Activated CD8-positive, alpha-beta memory T cell treated with anti-CD3 and anti-CD28 coated beads, Interleukin-2, amount 50 U/mL, for 4 hours (primary cell): ENCODE results near the gene SH3TC2.

ENCODE experiments used
- DNase-seq: peaks from one replicate; pipeline ENCODE4 v3.0.0-alpha.2; 2020

Gene SH3TC2

DNA sequence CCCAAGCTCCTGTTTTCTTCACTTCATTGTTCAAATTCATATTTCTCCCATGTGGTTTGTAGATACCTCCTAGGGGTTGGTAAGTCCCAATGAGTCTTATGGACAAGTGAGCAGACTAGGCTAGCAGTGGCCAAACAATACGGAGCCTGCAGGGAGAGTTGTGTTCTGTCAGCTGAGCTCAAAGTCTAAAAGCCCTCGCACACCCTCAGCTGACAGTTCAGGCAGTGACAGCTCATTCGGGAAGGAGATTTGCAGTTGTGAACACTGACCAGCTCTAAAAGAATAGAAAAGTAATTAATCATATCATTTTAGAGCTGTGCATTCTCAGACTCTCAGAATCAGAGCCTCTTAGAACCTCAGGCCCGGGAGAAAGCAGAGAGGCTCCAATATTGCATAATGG lies 95.1 kb downstream of the SH3TC2 start:
- no peak for DNase-seq

DNA sequence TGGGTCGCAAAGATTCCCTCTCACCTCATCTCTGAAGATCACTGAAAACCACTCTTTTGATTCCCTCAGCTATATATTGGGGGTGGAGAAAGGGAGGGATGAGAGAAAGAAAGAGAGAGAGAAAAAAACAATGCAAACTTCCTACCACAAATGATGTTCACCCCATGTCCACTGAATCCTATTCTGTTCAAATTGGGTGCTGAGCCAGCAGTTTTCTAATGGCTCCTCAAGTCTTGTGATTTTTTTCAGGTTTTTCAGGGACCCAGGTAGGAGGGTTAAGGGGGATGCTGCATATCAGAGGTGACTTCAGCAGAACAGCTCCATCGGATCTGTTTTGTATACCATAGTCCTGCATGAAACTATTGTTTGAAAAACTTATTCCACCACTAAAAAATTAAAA lies 95.9 kb downstream of the SH3TC2 start:
- DNase-seq, result no peak

DNA sequence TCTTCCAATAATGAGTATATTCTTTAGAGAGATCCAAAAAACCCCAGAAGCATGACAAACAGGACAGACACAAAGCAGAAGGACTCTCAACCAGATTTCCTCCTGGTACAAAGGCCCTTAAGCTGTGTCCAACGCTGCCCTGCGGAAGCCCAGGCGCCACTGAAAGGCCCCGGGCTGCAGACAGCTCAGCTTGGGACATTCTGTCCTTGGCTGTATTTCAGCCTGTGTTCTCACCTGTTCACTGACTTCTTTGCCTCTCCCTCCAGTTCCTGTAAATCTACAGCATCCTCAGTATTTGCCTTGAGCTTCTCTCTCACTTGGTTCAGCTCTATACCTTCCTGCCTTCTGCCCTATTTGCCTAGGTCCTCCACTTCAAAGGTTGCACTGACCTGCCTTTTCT lies 96.5 kb downstream of the SH3TC2 start:
- DNase-seq, result no peak

DNA sequence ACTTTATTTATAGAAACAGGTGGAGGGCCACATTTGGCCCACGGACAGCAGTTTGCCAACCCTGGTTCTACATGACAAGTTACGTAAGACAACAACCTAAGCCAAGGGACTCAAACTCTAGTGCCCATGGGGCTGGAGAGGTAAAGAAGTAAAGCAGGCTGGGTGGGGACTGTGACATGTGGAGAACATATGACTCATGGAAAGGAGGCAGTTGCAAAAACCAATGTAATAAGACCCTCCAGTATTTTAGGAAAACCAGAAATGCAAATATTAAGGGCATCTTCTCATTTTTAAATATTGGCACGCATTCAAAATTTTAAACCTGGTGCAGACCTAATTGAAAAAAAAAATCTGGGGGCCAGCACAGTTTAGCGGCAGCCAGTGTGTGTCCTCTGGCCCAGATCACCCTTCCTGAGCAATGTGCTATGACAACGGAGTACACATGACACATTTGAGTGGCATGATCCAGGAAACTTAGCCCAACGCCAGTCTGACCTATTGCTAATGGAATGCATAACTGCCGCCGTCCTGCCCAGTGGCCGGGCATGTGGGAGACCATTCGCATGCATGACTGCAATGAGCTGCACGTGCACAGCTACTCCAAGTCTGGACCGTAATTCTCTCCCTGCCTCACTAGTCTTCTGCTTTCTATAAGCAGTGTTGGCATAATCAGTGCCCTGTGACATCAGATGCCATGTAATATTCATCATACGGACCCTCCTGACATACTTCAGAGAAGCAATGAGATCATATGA lies 97.2 kb downstream of the SH3TC2 start:
- DNase-seq, result no peak

DNA sequence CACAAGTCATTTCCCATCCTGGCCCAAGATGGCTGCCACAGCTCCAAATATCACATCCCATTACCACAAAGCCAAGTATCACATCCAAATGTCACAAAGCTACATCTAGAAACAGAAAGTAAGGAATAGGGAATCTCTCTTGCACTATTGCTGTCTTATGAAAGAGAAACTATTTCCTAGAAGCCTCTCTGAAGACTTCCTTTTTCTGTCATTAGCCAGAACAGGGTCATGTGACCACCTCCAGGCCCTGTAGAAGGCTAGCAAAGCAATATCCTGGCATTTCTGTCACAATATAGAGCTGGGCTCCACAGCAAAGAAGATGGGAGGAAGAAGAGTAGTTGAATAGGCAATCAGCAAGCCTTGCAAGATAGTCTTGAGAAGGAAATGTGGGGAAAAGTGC lies 99.2 kb downstream of the SH3TC2 start:
- DNase-seq, result no peak

DNA sequence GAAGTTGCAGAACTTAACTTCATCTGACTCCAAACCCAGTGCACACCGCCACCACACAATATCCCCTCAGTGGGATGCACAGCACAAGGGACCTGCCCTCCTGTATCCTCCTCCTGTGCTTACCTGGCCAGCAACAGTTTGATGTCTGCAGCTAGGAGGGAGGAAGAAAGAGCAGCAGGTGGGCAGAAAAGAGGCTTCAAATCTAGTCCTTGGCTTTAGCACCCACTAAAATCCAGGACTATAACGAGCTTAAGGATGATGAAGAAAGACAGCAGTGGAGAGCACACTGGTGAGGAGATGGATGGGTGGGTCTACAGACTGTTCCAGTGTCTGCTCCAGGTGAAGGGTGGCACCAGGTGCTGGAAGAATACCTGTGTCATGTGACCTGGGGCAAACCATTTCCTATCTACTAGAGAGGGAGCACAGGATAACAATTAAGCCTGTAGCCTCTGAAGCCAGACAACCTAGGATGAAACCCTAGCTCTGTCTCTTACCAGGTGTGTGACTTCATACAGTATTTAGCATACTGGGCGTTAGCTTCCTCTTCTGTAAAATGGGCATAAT lies 100.0 kb downstream of the SH3TC2 start:
- DNase-seq, result no peak

DNA sequence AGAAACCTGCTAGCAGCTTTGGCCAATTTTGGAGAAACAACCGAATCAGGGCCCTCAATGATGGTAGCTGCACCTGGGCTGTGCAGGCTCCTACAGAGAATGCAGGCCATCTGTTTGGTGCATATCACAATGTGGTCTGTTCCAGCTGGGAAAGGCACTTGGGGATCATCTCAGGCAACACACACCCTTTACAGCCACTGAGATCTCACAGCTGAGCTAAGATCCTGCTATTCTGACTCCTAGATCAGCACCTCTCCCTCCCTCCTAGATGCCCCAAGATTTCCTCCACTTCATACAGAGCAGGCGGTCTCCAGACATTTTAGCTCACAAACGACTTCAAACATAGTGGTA lies 100.7 kb downstream of the SH3TC2 start:
- DNase-seq, result no peak

DNA sequence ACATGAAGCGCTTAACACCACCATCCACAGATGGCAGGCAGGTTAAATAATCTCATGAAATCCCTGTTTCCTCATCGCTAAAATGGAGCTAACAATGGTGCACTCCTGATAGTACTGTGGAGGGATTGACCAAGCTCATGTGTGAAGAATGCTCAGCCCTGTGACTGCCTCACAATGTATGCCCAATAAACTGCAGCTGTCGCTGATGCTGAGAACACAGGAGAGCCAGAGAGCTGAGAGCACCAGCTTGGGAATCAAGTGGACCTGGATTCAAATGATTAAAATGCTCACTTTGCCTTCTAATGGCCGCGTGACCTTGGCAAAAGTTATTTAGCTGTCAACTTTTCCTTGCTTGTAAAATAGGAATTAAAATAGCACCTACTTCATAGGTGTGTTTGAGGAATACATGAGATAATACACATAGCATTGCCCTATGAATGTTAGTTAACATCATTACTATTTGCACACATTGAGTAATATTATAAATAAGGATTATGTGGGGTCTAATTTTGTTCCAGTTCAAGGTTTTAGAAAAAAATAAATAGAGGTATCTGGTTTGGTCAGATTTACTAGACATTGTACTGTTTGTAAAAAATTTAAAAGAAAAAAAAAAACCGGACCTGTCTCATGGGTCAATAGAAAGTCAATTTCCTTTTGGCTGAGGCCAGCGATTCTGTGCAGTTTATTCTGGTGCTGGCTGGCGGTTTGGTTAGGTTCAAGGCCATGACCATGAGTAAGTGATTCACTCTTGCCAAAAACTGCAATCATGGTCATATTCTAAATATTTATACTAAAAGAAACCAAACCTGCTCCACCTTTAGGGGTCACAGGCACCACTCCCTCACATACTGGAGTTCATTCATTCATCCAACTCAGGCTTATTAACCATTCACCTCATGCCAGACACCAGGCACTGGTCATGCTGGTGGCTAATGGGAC lies 101.3 kb downstream of the SH3TC2 start:
- DNase-seq, result no peak

DNA sequence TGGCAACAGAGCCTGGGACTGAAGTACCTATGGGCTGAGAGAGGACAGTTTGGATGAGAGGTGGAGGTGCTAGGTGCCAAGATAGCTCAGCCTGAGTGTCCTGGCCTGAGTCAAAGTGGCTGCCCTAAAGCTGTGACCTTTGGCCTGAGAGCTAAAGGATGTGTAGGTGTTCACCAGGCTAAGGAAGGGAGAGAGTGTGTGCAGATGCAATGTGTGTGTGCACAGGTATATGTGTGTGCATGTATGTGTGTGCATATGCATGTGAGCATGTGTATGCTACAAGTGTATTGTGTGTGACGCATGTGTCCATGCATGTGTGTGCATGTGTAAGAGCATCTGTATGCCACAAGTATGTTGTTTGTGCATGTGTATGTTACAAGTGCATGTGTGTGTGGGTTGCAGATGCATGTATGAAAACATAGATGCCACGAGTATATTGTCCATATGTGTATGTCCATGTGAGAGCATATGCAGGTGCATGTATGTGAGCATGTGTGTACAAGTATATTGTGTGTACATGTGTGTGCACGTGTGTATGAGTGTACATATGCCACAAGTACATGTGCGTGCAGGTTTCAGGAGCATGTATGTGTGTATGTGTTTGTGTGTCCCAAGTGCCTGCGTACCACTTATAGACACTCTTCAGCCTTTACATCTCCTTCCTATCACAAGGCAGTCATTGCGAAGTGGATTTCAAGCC lies 102.6 kb downstream of the SH3TC2 start:
- DNase-seq, result no peak

DNA sequence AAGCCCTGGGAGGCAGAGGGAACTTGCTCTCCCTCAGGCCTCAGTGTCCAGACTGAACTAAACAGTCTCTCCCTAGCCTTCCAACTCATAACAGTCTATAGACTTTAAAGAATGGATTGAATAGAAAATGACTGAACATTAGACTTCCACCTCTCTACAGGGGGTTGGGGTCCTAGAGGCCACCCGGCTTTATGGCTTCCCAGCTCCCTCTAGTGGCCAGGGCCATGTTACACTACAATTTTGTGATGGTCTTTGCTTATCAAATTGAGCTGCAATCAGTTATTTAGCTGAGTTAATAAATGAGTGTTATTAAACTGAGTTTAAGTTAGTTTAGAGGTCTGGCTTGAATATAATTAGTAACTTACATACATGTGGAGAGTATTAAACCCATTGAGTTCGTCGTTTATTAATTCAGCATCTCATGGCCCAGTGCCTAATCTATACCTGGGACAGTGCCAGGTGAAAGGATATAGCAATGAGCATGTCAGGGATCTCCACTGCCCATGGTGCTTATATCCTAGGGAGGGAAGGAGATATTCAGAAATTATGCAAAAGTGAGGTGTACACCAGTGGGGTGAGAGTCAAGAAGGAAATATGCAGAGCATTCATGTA lies 105.2 kb downstream of the SH3TC2 start:
- peak; percentile 50 for DNase-seq

DNA sequence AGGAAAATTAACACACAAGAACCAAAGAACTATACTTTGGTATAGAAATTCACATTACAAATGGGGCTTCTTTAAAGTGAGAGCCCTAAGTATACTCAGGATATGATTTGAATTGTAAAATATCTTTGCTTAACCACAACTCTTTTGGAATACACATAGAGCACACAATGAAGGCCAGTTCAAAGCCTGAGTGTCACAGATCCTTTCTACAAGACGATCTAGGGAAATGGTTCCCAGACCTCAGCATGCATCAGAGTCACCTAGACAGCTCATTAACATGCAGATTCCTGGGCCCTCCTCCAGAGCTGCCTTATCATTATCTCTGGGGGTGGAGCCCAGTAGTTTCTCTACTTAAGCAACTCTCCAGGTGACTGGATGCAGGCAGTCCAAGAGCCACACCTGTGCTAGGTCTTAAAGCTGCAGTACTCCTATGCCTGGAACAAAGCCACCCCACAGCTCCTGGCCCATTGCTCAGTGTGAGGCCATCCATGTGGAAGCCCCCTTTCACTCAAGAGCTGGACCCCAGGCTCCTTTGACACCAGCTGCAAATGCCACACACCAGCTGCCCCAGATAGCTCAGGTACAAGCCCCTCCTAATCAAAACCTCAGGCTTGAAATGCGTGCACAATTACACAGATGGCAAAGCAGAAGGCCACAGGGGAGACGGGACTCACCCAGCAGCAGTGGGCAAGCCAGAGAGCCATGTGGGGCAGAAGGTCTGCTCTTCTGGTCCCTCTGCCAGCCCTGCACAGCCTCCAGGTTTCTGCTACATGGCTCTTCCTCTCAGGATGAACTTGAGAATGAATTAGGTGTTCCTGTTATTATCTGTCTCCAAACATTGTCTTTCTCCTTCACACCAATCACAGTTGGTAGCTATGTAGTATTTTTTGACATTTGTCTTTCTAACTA lies 106.1 kb downstream of the SH3TC2 start:
- DNase-seq, result no peak
